Anterior cingulate cortex (tissue), 58 donors: Measurements from ENCODE around the gene EXOC6.

Source experiments
- DNase-seq, 58 donors: peaks; one replicate each; lab custom pipeline; 2025; lab: John Stamatoyannopoulos, UW

Gene EXOC6

DNA sequence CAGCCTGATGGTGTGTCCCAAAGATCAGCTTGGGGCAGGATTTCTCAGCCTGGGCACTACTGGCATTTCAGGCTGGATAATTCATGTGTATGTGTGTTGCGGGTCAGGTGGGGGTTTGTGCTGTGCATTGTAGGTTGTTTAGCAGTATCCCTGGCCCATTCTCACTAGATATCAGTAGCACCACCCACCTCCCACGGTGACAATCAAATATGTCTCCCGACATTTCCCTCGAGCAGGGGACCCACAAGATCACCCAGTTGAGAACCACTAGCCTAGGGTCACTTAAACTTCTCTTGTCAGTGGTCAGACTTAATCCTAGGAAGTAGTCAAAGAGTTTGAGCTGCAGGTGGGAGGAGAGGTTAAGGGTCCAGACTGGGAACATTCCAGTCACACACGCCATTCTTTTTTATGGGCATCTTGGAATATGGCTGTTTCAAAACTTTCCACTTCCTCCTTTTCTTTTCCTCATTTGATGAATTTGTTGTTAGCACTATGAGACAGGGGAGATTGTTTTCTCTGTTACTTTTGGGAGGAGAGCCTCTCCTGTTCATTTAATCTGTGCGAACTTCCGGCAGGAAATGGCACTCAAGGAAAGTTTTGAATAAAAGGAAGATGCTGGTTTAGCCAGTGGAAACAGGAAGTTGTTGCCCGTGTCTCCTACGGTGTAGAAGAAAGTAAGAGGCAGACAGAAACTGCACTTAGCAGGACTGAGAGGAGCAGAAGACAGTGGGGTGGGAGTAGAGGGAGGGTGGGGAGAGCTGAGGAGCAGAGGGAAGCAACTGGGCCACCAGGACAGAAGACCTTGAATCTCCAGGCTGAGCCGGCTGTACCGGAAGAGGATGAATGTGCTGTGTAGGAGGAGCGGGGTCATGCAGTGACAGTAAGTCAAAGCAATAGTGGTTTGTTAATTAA is 17.6 kb upstream of the EXOC6 start:
- DNase-seq, result no peak

GRCh38 chr10:92832121-92832520 is 16.2 kb upstream of the EXOC6 start:
- DNase-seq, result no peak

DNA sequence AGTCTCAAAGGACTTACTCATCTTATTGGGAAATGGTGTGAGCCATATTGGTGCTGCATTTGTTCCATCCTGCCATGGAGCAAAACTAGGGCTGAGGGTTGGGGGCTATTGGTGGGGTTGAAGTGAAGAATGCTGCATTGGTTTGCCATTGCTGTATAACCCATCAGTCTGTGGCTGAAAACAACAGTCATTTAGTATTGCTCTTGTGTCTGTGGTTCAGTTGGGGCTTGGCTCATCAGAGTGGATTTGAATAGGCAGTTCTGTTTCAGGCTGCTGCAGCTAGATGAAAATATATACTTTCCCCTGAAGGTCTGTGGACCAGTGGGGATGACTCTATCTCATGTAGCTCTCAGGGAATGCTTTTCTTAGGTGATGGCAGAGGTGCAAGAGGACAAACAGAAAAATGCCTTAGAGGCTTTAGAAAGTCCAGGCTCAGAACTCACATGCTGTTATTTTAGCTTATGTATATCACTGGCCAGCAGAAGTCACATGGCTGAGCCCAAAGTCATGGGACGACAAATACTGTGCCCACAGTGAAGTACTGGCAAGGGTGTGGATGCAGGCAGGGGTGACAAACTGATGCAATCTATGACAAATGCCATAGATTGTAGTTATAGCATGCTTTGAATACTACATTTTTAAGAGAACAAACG is 15.2 kb upstream of the EXOC6 start:
- no peak for DNase-seq

DNA sequence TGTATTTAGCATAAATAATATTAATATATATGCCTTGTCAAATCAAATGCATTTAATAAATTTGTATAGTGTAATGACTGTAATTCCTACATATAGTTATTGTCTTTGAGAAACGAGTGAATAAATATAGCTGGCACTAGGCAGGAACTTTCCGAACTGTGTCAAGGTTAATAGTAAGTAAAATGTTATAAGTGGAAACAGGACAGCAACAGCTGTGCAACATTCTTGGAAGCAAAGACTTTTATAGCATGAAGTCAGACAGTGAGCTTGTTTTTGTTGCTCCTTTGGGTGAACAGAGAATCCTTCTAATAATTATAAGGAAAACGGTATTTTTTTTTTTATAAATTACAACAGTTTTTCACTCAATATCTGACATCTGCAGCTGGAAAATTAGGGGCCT is 14.0 kb upstream of the EXOC6 start:
- DNase-seq, result no peak

- DNase-seq, result no peak
Observed at GRCh38 chr10:92834986-92835385, 13.3 kb upstream of the EXOC6 start.

- DNase-seq, result no peak
Observed at GRCh38 chr10:92837456-92837855, 10.9 kb upstream of the EXOC6 start.

- DNase-seq, result peak in 1 of 58 donors; percentile 10
Observed at GRCh38 chr10:92839191-92840085, 8.9 kb upstream of the EXOC6 start.

DNA sequence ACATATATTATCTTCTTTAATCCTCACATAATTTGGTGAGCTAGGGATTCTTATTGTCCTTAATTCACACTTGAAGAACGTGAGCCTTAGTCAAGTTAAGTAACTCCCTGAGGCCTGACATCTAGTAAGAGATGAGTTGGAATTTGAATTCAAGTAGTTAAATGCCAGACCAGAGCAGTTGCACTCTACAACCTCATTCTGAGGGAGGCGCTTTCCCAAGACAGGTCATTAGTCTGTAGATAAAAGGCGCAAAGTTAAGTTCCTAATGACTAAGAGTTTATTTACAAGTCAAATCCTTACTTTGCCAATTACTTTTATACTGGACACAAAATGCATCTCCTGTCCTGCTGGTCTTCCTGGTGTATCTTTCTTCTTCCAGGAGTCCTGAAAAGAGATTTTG is 3.6 kb upstream of the EXOC6 start:
- DNase-seq, result no peak

- DNase-seq, result no peak
Observed at GRCh38 chr10:92845921-92846320, 2.4 kb upstream of the EXOC6 start.

GRCh38 chr10:92846344-92846743 is 2.0 kb upstream of the EXOC6 start:
- no peak for DNase-seq

GRCh38 chr10:92846854-92847201 is 1.5 kb upstream of the EXOC6 start:
- DNase-seq, result no peak

GRCh38 chr10:92847202-92847864 is 987 bp upstream of the EXOC6 start:
- no peak for DNase-seq

- DNase-seq, result no peak
Observed at GRCh38 chr10:92848037-92848440, 281 bp upstream of the EXOC6 start.

GRCh38 chr10:92849234-92849525 is 860 bp downstream of the EXOC6 start:
- no peak for DNase-seq

GRCh38 chr10:92849576-92850090 is 1.3 kb downstream of the EXOC6 start:
- no peak for DNase-seq

GRCh38 chr10:92850185-92850584 is 1.9 kb downstream of the EXOC6 start:
- DNase-seq, result no peak

DNA sequence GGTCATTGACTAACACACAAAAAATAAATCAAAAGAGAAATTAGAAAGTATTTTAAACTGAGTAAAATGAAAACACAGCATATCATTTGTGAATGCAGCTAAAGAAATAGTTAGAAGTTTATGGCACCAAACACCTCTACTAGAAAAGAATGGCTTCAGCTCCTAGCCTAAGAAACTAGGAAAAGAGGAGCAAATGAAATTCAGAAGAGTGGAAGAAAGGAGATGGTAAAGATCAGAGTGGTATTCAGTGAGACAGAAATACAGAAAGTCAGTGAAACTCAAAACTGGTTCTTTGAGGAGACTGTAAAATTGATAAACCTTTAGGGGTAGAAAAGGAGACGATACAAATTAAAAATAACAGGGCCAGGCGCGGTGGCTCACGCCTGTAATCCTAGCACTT is 2.7 kb downstream of the EXOC6 start:
- no peak for DNase-seq

DNA sequence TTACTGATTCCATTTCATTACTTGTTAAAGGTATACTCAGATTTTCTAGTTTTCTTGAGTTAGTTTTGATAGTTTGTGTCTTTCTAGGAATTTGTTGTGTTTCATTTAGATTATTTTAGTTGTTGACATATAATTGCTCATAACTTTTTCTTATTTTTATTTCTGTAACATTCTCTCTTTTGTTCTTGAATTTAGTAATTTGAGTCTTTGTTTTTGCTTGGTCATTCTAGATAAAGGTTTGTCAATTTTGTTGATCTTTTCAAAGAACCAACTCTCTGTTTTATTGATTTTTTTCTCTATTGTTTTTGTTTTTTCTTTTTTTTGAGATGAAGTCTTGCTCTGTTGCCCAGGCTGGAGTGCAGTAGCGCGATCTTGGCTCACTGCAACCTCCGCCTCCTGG is 7.2 kb downstream of the EXOC6 start:
- DNase-seq, result no peak

DNA sequence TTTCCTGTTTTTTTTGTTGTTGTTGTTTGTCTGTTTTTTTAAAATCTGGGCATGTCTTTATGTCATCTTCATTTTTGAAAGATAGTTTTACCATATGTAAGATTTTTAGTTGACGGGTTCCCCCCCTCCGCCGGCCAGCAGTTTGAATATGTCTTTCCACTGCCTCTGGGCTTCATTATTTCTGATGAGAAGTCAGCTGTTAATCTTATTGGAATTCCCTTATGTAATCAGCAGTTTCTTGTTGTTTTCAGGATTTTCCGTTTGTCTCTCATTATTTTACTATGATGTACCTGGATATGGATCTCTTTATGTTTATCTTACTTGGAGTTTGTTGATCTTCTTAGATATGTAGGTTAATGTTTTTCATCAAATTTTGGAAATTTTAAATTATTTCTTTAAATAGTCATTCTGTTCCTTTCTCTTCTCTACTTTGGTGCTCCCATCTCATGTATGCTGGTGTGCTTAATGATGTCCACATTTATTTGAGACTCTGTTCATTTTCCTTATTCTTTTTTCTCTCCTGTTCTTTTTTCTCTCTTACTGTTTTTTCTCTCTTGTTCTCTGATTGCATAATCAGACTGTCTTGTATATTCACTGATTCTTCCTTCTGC is 9.7 kb downstream of the EXOC6 start:
- DNase-seq, result no peak

DNA sequence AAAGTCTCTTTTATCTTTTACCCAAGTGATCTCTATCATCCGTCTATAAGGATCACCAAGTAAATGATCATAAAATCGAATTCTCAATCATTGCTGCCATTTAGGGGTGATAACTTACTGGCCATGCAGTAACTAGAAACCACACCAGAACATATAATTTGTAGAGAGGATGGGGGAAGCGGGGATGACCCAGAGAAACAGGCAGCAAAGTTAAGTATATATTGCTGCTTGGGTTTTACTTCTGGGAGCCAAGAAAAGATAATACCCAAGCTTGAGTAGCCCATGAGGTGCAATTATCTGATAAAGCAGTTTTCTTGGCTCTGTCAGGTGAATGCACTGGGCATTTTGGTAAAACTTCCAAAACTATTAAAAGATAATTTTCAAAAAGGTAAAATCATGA is 18.9 kb downstream of the EXOC6 start:
- no peak for DNase-seq
